ENCODE measurements around the gene CBX1.

The CBX1 gene

GRCh38 chr17:48026502-48027321, 74.6 kb downstream of the CBX1 start:
- DNase-seq (ENCODE audit: low read depth in 2 of 2) = no peak

- DNase-seq (ENCODE audit: low read depth in 2 of 2) = no peak
Measured at GRCh38 chr17:48025904-48026501, 75.3 kb downstream of the CBX1 start.

GRCh38 chr17:48025040-48025903, 76.0 kb downstream of the CBX1 start:
- peak; percentile 97 to 98 for DNase-seq (ENCODE audit: low read depth in 2 of 2)

GRCh38 chr17:48024149-48025039, 76.9 kb downstream of the CBX1 start:
- no peak for DNase-seq (ENCODE audit: low read depth in 2 of 2)

- no peak for DNase-seq (ENCODE audit: low read depth in 2 of 2)
Measured at GRCh38 chr17:48023400-48024148, 77.7 kb downstream of the CBX1 start.

- DNase-seq (ENCODE audit: low read depth in 2 of 2) = no peak
Measured at GRCh38 chr17:48022901-48023300, 78.4 kb downstream of the CBX1 start.

- DNase-seq (ENCODE audit: low read depth in 2 of 2) = no peak
Measured at GRCh38 chr17:48021934-48022333, 79.3 kb downstream of the CBX1 start.

Data from stimulated activated CD8-positive, alpha-beta memory T cell treated with anti-CD3 and anti-CD28 coated beads, Interleukin-7, amount 100 ng/mL, for 1 hour (primary cell).